Endothelial cell of umbilical vein (primary cell): ENCODE measurements around the gene SNX3. TPM values are rescaled to one million over a fixed set of nuclear protein-coding genes. Genes with fewer than 3 reads are reported as not detected.

Experiments
- BruUV-seq: library from RNA; stranded (reverse); fragments of 400-500 nt; replicated peaks from 2 replicates; lab custom pipeline; 2021; lab: Mats Ljungman, UMichigan
- CTCF ChIA-PET: fragments of 300-600, 350-600 bp; sonication (Branson Sonifier 250); formaldehyde crosslinking; loops from one replicate; lab custom pipeline; 2021; ENCODE audit warnings: antibody characterized with exemption, inconsistent platforms; lab: Charles Lee
- POLR2A ChIA-PET: fragments of 300-600, 350-600 bp; sonication (Branson Sonifier 250); formaldehyde crosslinking; loops from one replicate; lab custom pipeline; 2021; ENCODE audit warnings: antibody characterized with exemption, inconsistent platforms; lab: Charles Lee
- DNase-seq: peaks from one replicate; pipeline ENCODE4 v3.0.0-alpha.2; 2011; ENCODE audit warnings: low read depth, low spot score
- FAIRE-seq: peaks from 2 replicates; lab custom pipeline; 2011; peaks lifted over from hg19 to GRCh38; lab: Jason Lieb, UNC
- H2AFZ ChIP-seq: 2 replicates; pipeline ENCODE4 v1.6.0; 2012; ENCODE audit warnings: low read depth, low read length, control low read depth, inconsistent platforms
- H3K27ac ChIP-seq: 2 replicates; pipeline ENCODE4 v1.5.1; 2011; ENCODE audit warnings: low read depth, mild to moderate bottlenecking, control low read depth, low read length, moderate library complexity; ENCODE audit not compliant: insufficient read depth
- H3K27me3 ChIP-seq, 2 experiments: 2 replicates each; pipeline versions ENCODE4 v1.6.0 to v1.6.1; 2011; ENCODE audit warnings: low read length in 2 of 2, mixed read lengths in 1 of 2; ENCODE audit not compliant: control insufficient read depth in 2 of 2, insufficient read depth in 2 of 2
- H3K36me3 ChIP-seq, 2 experiments: 2 replicates in 1 of 2; 3 replicates in 1 of 2; pipeline ENCODE4 v1.5.1; 2011; ENCODE audit warnings: low read length in 2 of 2, mild to moderate bottlenecking in 1 of 2, moderate library complexity in 1 of 2; ENCODE audit not compliant: control insufficient read depth in 2 of 2, insufficient read depth in 2 of 2; ENCODE audit errors: extremely low read depth in 1 of 2
- H3K4me1 ChIP-seq: 3 replicates; pipeline ENCODE4 v1.5.1; 2011; ENCODE audit warnings: mild to moderate bottlenecking, low read length; ENCODE audit not compliant: control insufficient read depth, insufficient read depth; ENCODE audit errors: extremely low read depth
- H3K4me2 ChIP-seq: 2 replicates; pipeline ENCODE4 v1.6.1; 2011; ENCODE audit warnings: low read length, control low read depth, mixed read lengths; ENCODE audit not compliant: insufficient read depth
- H3K4me3 ChIP-seq, 3 experiments: fragments of 200-600 bp in 1 of 3; sonication (generic), shearing (Covaris generic) in 1 of 3; replicated peaks in 1 of 3; 2 replicates each; pipeline ENCODE4 v1.5.1; 2011 to 2016; ENCODE audit warnings: control low read depth in 3 of 3, low read length in 3 of 3, mild to moderate bottlenecking in 2 of 3, inconsistent platforms in 1 of 3, low read depth in 1 of 3, moderate library complexity in 1 of 3; ENCODE audit not compliant: insufficient read depth in 1 of 3
- H3K79me2 ChIP-seq: 2 replicates; pipeline ENCODE4 v1.6.0; 2012; ENCODE audit warnings: low read length, inconsistent platforms; ENCODE audit not compliant: control insufficient read depth, insufficient read depth
- H3K9ac ChIP-seq: replicated peaks from 2 replicates; pipeline ENCODE3; 2011; ENCODE audit warnings: low read length, control low read depth; ENCODE audit not compliant: insufficient read depth; ENCODE audit errors: extremely low read depth
- H3K9me1 ChIP-seq: replicated peaks from 3 replicates; pipeline ENCODE4 v1.6.0; 2011; ENCODE audit warnings: mild to moderate bottlenecking, low read length; ENCODE audit not compliant: control insufficient read depth, insufficient read depth; ENCODE audit errors: extremely low read depth
- H3K9me3 ChIP-seq: replicated peaks from 2 replicates; pipeline ENCODE4 v1.5.1; 2012; ENCODE audit warnings: low read length, inconsistent platforms; ENCODE audit not compliant: control insufficient read depth, insufficient read depth
- H4K20me1 ChIP-seq: replicated peaks from 2 replicates; pipeline ENCODE3; 2011; ENCODE audit warnings: mild to moderate bottlenecking, low read length; ENCODE audit not compliant: control insufficient read depth, insufficient read depth; ENCODE audit errors: extremely low read depth
- EZH2 ChIP-seq: IDR thresholded peaks from 2 replicates; pipeline ENCODE4 v1.6.1; 2012; ENCODE audit warnings: borderline replicate concordance, low read depth, mild to moderate bottlenecking, moderate library complexity, low read length, inconsistent platforms; ENCODE audit not compliant: severe bottlenecking
- FOS ChIP-seq: IDR thresholded peaks from 2 replicates; pipeline ENCODE4 v1.6.1; 2011; ENCODE audit warnings: mild to moderate bottlenecking, low read length, moderate library complexity, borderline replicate concordance; ENCODE audit not compliant: insufficient read depth
- GATA2 ChIP-seq: IDR thresholded peaks from 2 replicates; pipeline ENCODE4 v1.7.0; 2011; ENCODE audit warnings: low read depth, mild to moderate bottlenecking, moderate library complexity, mixed read lengths, low read length; ENCODE audit not compliant: insufficient read length, insufficient read depth
- JUN ChIP-seq: IDR thresholded peaks from 2 replicates; pipeline ENCODE4 v1.6.1; 2011; ENCODE audit warnings: borderline replicate concordance, low read depth; ENCODE audit not compliant: insufficient read length, insufficient read depth
- MYC ChIP-seq: IDR thresholded peaks from one replicate; pipeline ENCODE4 v1.6.1; 2011; ENCODE audit warnings: mild to moderate bottlenecking, low read depth, low read length
- POLR2A ChIP-seq: IDR thresholded peaks from 2 replicates; pipeline ENCODE4 v1.6.1; 2012; ENCODE audit warnings: low read depth, mild to moderate bottlenecking, control low read depth, low read length
- POLR2AphosphoS5 ChIP-seq: IDR thresholded peaks from 2 replicates; pipeline ENCODE4 v1.6.1; 2012; ENCODE audit warnings: low read depth, mild to moderate bottlenecking, control low read depth, low read length, moderate library complexity; ENCODE audit not compliant: insufficient read depth
- dilution Hi-C: fragments of 300-500 bp; cut with MboI; formaldehyde crosslinking; loops from one replicate; pipeline ENCODE4 v1.15.0; 2019; ENCODE audit warnings: low sequenced_read_pairs; ENCODE audit not compliant: extremely low pct_ligation_motif_present
- intact Hi-C: fragments of 100-400 bp; cut with micrococcal nuclease; formaldehyde crosslinking; loops from one replicate; pipeline ENCODE4 v1.10.0; 2022
- polyA plus RNA-seq, 4 experiments: library from polyadenylated mRNA; depleted of rRNA in 3 of 4; stranded (reverse) in 3 of 4; unstranded in 1 of 4; fragments of >200 nt; gene quantifications; 2 replicates each; pipeline versions ENCODE4 v1.2.1 to v1.2.3, GENCODE V29; 2011 to 2012; ENCODE audit warnings: missing spikeins in 1 of 4
- total RNA-seq: library from RNA; stranded (reverse); gene quantifications from 2 replicates; pipeline ENCODE4 v1.2.3, GENCODE V29; 2021
- TF ChIP-seq, protein P1 (sequence below), 2 donors: IDR thresholded peaks; 1 replicate in 1 of 2; 2 replicates in 1 of 2; pipeline ENCODE4 v1.5.1; 2011; ENCODE audit warnings: low read length in 2 of 2, mild to moderate bottlenecking in 2 of 2, moderate library complexity in 2 of 2, control low read depth in 1 of 2, inconsistent platforms in 1 of 2, low read depth in 1 of 2; ENCODE audit not compliant: insufficient read depth in 1 of 2; ENCODE audit errors: extremely low read depth in 1 of 2

SNX3 gene
- total and polyA plus RNA-seq, 2 donors (not counting 3 experiments of a cell fraction or from before 2014, with no cell fraction given) = 155 to 281 TPM

GRCh38 chr6:108168090-108168463, 92.8 kb downstream of the SNX3 start:
- dilution Hi-C loops = no loop called here
- H3K27ac ChIP-seq = no peak overlapping the region
- BruUV-seq = no TSS peak
- DNase-seq (no peak), FAIRE-seq (no peak)
- peaks cover 4% of the 10 kb centered on the region for H3K4me1 ChIP-seq
- H3K9me1 ChIP-seq = no peaks in the 10 kb centered on the region
- no peak overlapping the region for H2AFZ ChIP-seq
- POLR2A ChIA-PET = no interaction called here
- H3K79me2 ChIP-seq = no peaks in the 10 kb centered on the region
- H3K27me3 ChIP-seq = peaks cover 97 to 100% of the 10 kb centered on the region in 2 experiments
- no peaks in the 10 kb centered on the region for H3K9me3 ChIP-seq
- CTCF ChIA-PET = interaction anchor here (0.7 to 2.0 kb wide), 13 partner anchors 8 to 361 kb away, joined by 3 to 20 read pairs (median 4); partner anchors contain the start of gene SNX3
- no peak overlapping the region for H3K4me2 ChIP-seq
- H3K36me3 ChIP-seq = no peaks in the 10 kb centered on the region
- no peak overlapping the region for H3K4me3 ChIP-seq
- no peak overlapping the region for H3K9ac ChIP-seq
- no peaks in the 10 kb centered on the region for H4K20me1 ChIP-seq
- no peak for TF ChIP-seq GATA2
- no peak for TF ChIP-seq POLR2A
- TF ChIP-seq EZH2 = no peak
- no peak for TF ChIP-seq POLR2AphosphoS5
- TF ChIP-seq JUN = no peak
- TF ChIP-seq FOS = no peak
- no peak for TF ChIP-seq MYC
- TF ChIP-seq, protein P1, sequence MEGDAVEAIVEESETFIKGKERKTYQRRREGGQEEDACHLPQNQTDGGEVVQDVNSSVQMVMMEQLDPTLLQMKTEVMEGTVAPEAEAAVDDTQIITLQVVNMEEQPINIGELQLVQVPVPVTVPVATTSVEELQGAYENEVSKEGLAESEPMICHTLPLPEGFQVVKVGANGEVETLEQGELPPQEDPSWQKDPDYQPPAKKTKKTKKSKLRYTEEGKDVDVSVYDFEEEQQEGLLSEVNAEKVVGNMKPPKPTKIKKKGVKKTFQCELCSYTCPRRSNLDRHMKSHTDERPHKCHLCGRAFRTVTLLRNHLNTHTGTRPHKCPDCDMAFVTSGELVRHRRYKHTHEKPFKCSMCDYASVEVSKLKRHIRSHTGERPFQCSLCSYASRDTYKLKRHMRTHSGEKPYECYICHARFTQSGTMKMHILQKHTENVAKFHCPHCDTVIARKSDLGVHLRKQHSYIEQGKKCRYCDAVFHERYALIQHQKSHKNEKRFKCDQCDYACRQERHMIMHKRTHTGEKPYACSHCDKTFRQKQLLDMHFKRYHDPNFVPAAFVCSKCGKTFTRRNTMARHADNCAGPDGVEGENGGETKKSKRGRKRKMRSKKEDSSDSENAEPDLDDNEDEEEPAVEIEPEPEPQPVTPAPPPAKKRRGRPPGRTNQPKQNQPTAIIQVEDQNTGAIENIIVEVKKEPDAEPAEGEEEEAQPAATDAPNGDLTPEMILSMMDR (IDR thresholded peaks at IDR 0.05; ENCODE audit: extremely low read depth in 1 of 2, insufficient read depth in 1 of 2, low read depth in 1 of 2, low read length in 2 of 2) = no peak
- intact Hi-C loops = loop anchor here (2.0 to 5.0 kb wide), 2 partner anchors 53 to 324 kb away; no protein-coding TSS in a partner anchor
